HEK293 (cell line): Measurements from ENCODE around the gene GLT8D2.

Experiments
- HOXC10 ChIP-seq: sonication (generic); formaldehyde crosslinking; IDR thresholded peaks from 2 replicates; pipeline ENCODE4 v1.8.1; 2023; ENCODE audit warnings: mild to moderate bottlenecking, missing genetic modification reagents
- KLF10 ChIP-seq: fragments of 450-650 bp; IDR thresholded peaks from 2 replicates; pipeline ENCODE4 v1.5.1; 2018; ENCODE audit warnings: missing biosample characterization, mild to moderate bottlenecking, missing genetic modification characterization
- SALL2 ChIP-seq: fragments of 450-650 bp; formaldehyde crosslinking; IDR thresholded peaks from 2 replicates; pipeline ENCODE4 v1.5.0; 2017; ENCODE audit warnings: missing biosample characterization, mild to moderate bottlenecking, missing genetic modification characterization, borderline replicate concordance
- SCRT1 ChIP-seq: fragments of 450-650 bp; formaldehyde crosslinking; IDR thresholded peaks from 2 replicates; pipeline ENCODE4 v1.5.1; 2016; ENCODE audit warnings: missing biosample characterization, missing genetic modification characterization, borderline replicate concordance
- SP3 ChIP-seq: fragments of 450-650 bp; formaldehyde crosslinking; IDR thresholded peaks from 2 replicates; pipeline ENCODE4 v1.5.1; 2016; ENCODE audit warnings: missing biosample characterization, missing genetic modification characterization
- SP7 ChIP-seq: fragments of 450-650 bp; formaldehyde crosslinking; IDR thresholded peaks from 2 replicates; pipeline ENCODE4 v1.5.1; 2016; ENCODE audit warnings: missing biosample characterization, missing genetic modification characterization
- ZBTB21 ChIP-seq: fragments of 450-650 bp; formaldehyde crosslinking; IDR thresholded peaks from 2 replicates; pipeline ENCODE4 v1.5.1; 2017; ENCODE audit warnings: missing biosample characterization, missing genetic modification characterization
- ZBTB48 ChIP-seq: fragments of 450-650 bp; formaldehyde crosslinking; IDR thresholded peaks from 2 replicates; pipeline ENCODE4 v1.5.1; 2016; ENCODE audit warnings: missing biosample characterization, missing genetic modification characterization
- ZFP69B ChIP-seq: fragments of 450-650 bp; formaldehyde crosslinking; IDR thresholded peaks from 2 replicates; pipeline ENCODE4 v1.5.1; 2016; ENCODE audit warnings: missing biosample characterization, missing genetic modification characterization
- ZNF132 ChIP-seq: fragments of 450-650 bp; formaldehyde crosslinking; IDR thresholded peaks from 2 replicates; pipeline ENCODE4 v1.5.1; 2017; ENCODE audit warnings: missing biosample characterization, missing genetic modification characterization, borderline replicate concordance
- ZNF155 ChIP-seq: fragments of 450-650 bp; formaldehyde crosslinking; IDR thresholded peaks from 2 replicates; pipeline ENCODE4 v1.5.1; 2016; ENCODE audit warnings: missing biosample characterization, missing genetic modification characterization
- ZNF202 ChIP-seq: fragments of 450-650 bp; formaldehyde crosslinking; IDR thresholded peaks from 2 replicates; pipeline ENCODE4 v1.5.1; 2016; ENCODE audit warnings: missing biosample characterization, missing genetic modification characterization, borderline replicate concordance
- ZNF561 ChIP-seq: fragments of 450-650 bp; IDR thresholded peaks from 2 replicates; pipeline ENCODE4 v1.5.1; 2018; ENCODE audit warnings: missing biosample characterization, missing genetic modification characterization, borderline replicate concordance
- ZNF585B ChIP-seq: fragments of 450-650 bp; formaldehyde crosslinking; IDR thresholded peaks from 2 replicates; pipeline ENCODE4 v1.5.1; 2016; ENCODE audit warnings: missing biosample characterization, missing genetic modification characterization
- ZNF610 ChIP-seq: fragments of 450-650 bp; formaldehyde crosslinking; IDR thresholded peaks from 2 replicates; pipeline ENCODE4 v1.5.1; 2016; ENCODE audit warnings: missing biosample characterization, missing genetic modification characterization, borderline replicate concordance
- ZNF624 ChIP-seq: fragments of 450-650 bp; formaldehyde crosslinking; IDR thresholded peaks from 2 replicates; pipeline ENCODE4 v1.5.1; 2017; ENCODE audit warnings: missing biosample characterization, missing genetic modification characterization
- ZNF626 ChIP-seq: fragments of 450-650 bp; sonication (Bioruptor Pico); formaldehyde crosslinking; IDR thresholded peaks from 2 replicates; pipeline ENCODE4 v1.5.1; 2018; ENCODE audit warnings: missing biosample characterization, missing genetic modification characterization, inconsistent platforms
- ZNF660 ChIP-seq: fragments of 450-650 bp; IDR thresholded peaks from 2 replicates; pipeline ENCODE4 v1.5.1; 2018; ENCODE audit warnings: missing biosample characterization, mild to moderate bottlenecking, missing genetic modification characterization
- ZNF664 ChIP-seq: fragments of 450-650 bp; formaldehyde crosslinking; IDR thresholded peaks from 2 replicates; pipeline ENCODE4 v1.5.1; 2016; ENCODE audit warnings: missing biosample characterization, missing genetic modification characterization
- ZNF670 ChIP-seq: fragments of 450-650 bp; formaldehyde crosslinking; IDR thresholded peaks from 2 replicates; pipeline ENCODE4 v1.5.1; 2016; ENCODE audit warnings: missing biosample characterization, missing genetic modification characterization, low read depth
- ZNF677 ChIP-seq: fragments of 450-650 bp; IDR thresholded peaks from 2 replicates; pipeline ENCODE4 v1.5.0; 2018; ENCODE audit warnings: missing biosample characterization, mild to moderate bottlenecking, missing genetic modification characterization, moderate library complexity
- ZNF747 ChIP-seq: fragments of 450-650 bp; formaldehyde crosslinking; IDR thresholded peaks from 2 replicates; pipeline ENCODE4 v1.5.1; 2016; ENCODE audit warnings: missing biosample characterization, missing genetic modification characterization
- ZNF768 ChIP-seq: fragments of 450-650 bp; formaldehyde crosslinking; IDR thresholded peaks from 2 replicates; pipeline ENCODE4 v1.5.1; 2018; ENCODE audit warnings: missing biosample characterization, mild to moderate bottlenecking, missing genetic modification characterization
- ZSCAN23 ChIP-seq: fragments of 450-650 bp; formaldehyde crosslinking; IDR thresholded peaks from 2 replicates; pipeline ENCODE4 v1.5.1; 2016; ENCODE audit warnings: missing biosample characterization, missing genetic modification characterization
- ZXDB ChIP-seq: fragments of 450-650 bp; formaldehyde crosslinking; IDR thresholded peaks from 2 replicates; pipeline ENCODE4 v1.5.1; 2016; ENCODE audit warnings: missing biosample characterization, missing genetic modification characterization
- TF ChIP-seq, protein P1 (sequence below): fragments of 450-650 bp; formaldehyde crosslinking; IDR thresholded peaks from 2 replicates; pipeline ENCODE4 v1.5.1; 2016; ENCODE audit warnings: missing biosample characterization, missing genetic modification characterization
- TF ChIP-seq, protein P2 (sequence below): fragments of 450-650 bp; formaldehyde crosslinking; IDR thresholded peaks from 2 replicates; pipeline ENCODE4 v1.5.1; 2017; ENCODE audit warnings: missing biosample characterization, missing genetic modification characterization
- TF ChIP-seq, protein P3 (sequence below): fragments of 450-650 bp; formaldehyde crosslinking; IDR thresholded peaks from 2 replicates; pipeline ENCODE4 v1.5.1; 2017; ENCODE audit warnings: missing biosample characterization, missing genetic modification characterization
- TF ChIP-seq, protein P4 (sequence below): fragments of 450-650 bp; formaldehyde crosslinking; IDR thresholded peaks from 2 replicates; pipeline ENCODE4 v1.5.1; 2016; ENCODE audit warnings: missing biosample characterization, missing genetic modification characterization

GLT8D2 gene

DNA sequence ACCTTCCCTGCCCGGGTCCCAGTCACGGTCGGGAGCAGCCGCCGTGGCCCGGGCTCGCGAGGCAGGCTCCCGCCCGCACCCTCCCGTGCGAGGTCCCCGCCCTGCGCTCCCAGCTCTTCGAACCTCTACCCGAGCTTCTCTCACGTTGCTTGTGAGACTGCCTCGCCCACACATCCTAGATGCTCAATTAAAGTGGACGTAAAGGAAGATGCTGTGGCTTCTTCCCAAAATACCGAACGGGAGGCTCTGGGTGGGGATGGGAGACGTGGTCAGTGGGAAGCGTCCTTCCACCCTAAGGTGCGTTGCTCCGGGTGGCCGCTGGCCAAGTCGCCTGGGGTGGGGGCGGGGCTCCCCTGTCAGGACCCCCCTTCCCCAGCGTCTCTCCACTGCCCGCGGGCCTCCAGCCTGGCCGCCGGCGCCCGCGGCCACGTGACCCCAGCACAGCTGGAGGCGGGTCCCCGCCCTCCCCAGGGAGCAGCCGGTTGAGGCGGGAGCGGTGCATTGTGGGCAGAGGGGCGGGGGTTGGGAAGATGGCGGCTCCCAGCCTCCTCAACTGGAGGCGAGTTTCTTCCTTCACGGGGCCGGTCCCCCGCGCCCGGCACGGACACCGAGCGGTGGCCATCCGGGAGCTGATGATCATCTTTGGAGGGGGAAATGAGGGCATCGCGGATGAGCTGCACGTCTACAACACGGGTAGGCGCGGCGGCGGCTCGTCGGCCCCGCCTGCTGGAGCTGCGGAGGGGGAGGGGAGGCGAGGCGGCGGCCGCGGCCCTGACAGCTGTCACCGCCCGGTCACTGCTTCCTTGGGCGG, 14.2 kb upstream of the GLT8D2 start, which contains the start of gene HCFC2 (continued):
- TF ChIP-seq, protein P1, sequence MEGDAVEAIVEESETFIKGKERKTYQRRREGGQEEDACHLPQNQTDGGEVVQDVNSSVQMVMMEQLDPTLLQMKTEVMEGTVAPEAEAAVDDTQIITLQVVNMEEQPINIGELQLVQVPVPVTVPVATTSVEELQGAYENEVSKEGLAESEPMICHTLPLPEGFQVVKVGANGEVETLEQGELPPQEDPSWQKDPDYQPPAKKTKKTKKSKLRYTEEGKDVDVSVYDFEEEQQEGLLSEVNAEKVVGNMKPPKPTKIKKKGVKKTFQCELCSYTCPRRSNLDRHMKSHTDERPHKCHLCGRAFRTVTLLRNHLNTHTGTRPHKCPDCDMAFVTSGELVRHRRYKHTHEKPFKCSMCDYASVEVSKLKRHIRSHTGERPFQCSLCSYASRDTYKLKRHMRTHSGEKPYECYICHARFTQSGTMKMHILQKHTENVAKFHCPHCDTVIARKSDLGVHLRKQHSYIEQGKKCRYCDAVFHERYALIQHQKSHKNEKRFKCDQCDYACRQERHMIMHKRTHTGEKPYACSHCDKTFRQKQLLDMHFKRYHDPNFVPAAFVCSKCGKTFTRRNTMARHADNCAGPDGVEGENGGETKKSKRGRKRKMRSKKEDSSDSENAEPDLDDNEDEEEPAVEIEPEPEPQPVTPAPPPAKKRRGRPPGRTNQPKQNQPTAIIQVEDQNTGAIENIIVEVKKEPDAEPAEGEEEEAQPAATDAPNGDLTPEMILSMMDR, result peak; percentile 56; the same call in 1 of the 2 replicates
- TF ChIP-seq ZNF202 (tag by site-specific recombination) (no peak), ZNF132 (tag by site-specific recombination) (no peak), ZBTB21 (0 out of 2 replicates have a peak, but pooled peaks have one; percentile 15), ZNF585B (tag by site-specific recombination) (no peak), HOXC10 (no peak), SP3 (tag by site-specific recombination) (peak; percentile 94), ZNF660 (0 out of 2 replicates have a peak, but pooled peaks have one; percentile 45), ZFP69B (tag by site-specific recombination) (peak; percentile 58; the same call in 1 of the 2 replicates), ZNF626 (tag by site-specific recombination) (no peak), ZNF670 (no peak), ZNF747 (tag by site-specific recombination) (no peak), ZNF768 (tag by site-specific recombination) (no peak), ZNF155 (tag by site-specific recombination) (no peak), SP7 (tag by site-specific recombination) (peak; percentile 90), ZNF561 (tag by site-specific recombination) (no peak), SCRT1 (tag by site-specific recombination) (no peak), ZNF664 (tag by site-specific recombination) (peak; percentile 100), ZBTB48 (tag by site-specific recombination) (0 out of 2 replicates have a peak, but pooled peaks have one; percentile 28), ZNF624 (no peak), KLF10 (tag by site-specific recombination) (peak; percentile 94), ZSCAN23 (tag by site-specific recombination) (peak; percentile 92), SALL2 (tag by site-specific recombination) (0 out of 2 replicates have a peak, but pooled peaks have one; percentile 39), ZXDB (peak; percentile 93), ZNF610 (tag by site-specific recombination) (peak; percentile 74; the same call in 1 of the 2 replicates), ZNF677 (tag by site-specific recombination) (no peak)
- TF ChIP-seq, protein P2, sequence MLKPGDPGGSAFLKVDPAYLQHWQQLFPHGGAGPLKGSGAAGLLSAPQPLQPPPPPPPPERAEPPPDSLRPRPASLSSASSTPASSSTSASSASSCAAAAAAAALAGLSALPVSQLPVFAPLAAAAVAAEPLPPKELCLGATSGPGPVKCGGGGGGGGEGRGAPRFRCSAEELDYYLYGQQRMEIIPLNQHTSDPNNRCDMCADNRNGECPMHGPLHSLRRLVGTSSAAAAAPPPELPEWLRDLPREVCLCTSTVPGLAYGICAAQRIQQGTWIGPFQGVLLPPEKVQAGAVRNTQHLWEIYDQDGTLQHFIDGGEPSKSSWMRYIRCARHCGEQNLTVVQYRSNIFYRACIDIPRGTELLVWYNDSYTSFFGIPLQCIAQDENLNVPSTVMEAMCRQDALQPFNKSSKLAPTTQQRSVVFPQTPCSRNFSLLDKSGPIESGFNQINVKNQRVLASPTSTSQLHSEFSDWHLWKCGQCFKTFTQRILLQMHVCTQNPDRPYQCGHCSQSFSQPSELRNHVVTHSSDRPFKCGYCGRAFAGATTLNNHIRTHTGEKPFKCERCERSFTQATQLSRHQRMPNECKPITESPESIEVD (tag by site-specific recombination), result 0 out of 2 replicates have a peak, but pooled peaks have one; percentile 27
- TF ChIP-seq, protein P3, sequence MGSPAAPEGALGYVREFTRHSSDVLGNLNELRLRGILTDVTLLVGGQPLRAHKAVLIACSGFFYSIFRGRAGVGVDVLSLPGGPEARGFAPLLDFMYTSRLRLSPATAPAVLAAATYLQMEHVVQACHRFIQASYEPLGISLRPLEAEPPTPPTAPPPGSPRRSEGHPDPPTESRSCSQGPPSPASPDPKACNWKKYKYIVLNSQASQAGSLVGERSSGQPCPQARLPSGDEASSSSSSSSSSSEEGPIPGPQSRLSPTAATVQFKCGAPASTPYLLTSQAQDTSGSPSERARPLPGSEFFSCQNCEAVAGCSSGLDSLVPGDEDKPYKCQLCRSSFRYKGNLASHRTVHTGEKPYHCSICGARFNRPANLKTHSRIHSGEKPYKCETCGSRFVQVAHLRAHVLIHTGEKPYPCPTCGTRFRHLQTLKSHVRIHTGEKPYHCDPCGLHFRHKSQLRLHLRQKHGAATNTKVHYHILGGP (tag by site-specific recombination), result no peak
- TF ChIP-seq, protein P4, sequence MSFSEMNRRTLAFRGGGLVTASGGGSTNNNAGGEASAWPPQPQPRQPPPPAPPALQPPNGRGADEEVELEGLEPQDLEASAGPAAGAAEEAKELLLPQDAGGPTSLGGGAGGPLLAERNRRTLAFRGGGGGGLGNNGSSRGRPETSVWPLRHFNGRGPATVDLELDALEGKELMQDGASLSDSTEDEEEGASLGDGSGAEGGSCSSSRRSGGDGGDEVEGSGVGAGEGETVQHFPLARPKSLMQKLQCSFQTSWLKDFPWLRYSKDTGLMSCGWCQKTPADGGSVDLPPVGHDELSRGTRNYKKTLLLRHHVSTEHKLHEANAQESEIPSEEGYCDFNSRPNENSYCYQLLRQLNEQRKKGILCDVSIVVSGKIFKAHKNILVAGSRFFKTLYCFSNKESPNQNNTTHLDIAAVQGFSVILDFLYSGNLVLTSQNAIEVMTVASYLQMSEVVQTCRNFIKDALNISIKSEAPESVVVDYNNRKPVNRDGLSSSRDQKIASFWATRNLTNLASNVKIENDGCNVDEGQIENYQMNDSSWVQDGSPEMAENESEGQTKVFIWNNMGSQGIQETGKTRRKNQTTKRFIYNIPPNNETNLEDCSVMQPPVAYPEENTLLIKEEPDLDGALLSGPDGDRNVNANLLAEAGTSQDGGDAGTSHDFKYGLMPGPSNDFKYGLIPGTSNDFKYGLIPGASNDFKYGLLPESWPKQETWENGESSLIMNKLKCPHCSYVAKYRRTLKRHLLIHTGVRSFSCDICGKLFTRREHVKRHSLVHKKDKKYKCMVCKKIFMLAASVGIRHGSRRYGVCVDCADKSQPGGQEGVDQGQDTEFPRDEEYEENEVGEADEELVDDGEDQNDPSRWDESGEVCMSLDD (tag by site-specific recombination), result peak; percentile 81; the same call in 1 of the 2 replicates
